SK-N-SH (cell line): ENCODE measurements around the gene SEPTIN10.

Experiments used
- CHD2 ChIP-seq: fragments of 150-350 bp; IDR thresholded peaks from 2 replicates; pipeline ENCODE4 v1.6.1; 2018; ENCODE audit warnings: low read length; ENCODE audit not compliant: partially characterized antibody
- CTCF ChIP-seq: fragments of 200-600 bp; sonication (generic); IDR thresholded peaks from 2 replicates; pipeline ENCODE4 v1.6.1; 2017; ENCODE audit warnings: antibody characterized with exemption, mild to moderate bottlenecking, moderate library complexity
- EP300 ChIP-seq, 2 experiments: IDR thresholded peaks; 2 replicates each; pipeline versions ENCODE4 v1.4.0 to v1.6.1; 2012; ENCODE audit warnings: borderline replicate concordance in 1 of 2, low read depth in 1 of 2, low read length in 1 of 2
- GATA2 ChIP-seq: sonication (generic); formaldehyde crosslinking; IDR thresholded peaks from 2 replicates; pipeline ENCODE4 v1.5.0; 2020; ENCODE audit warnings: mild to moderate bottlenecking, missing genetic modification reagents
- NFIC ChIP-seq: IDR thresholded peaks from 2 replicates; pipeline ENCODE4 v1.4.0; 2012; ENCODE audit warnings: borderline replicate concordance
- POLR2AphosphoS5 ChIP-seq: IDR thresholded peaks from 2 replicates; pipeline ENCODE4 v1.6.1; 2012; ENCODE audit warnings: low read depth, low read length
- REST ChIP-seq: IDR thresholded peaks from 2 replicates; pipeline ENCODE4 v1.6.1; 2012; ENCODE audit warnings: mild to moderate bottlenecking, low read depth, low read length, moderate library complexity
- RFX5 ChIP-seq: IDR thresholded peaks from 2 replicates; pipeline ENCODE4 v1.6.1; 2012; ENCODE audit warnings: mild to moderate bottlenecking, improper control_type of control experiment, low read length
- SMC3 ChIP-seq: IDR thresholded peaks from 2 replicates; pipeline ENCODE4 v1.6.1; 2012; ENCODE audit warnings: low read depth, low read length, improper control_type of control experiment
- TAF1 ChIP-seq: IDR thresholded peaks from 2 replicates; pipeline ENCODE4 v1.6.1; 2012; ENCODE audit warnings: low read depth, mild to moderate bottlenecking, low read length, moderate library complexity, borderline replicate concordance
- TCF12 ChIP-seq: IDR thresholded peaks from 2 replicates; pipeline ENCODE4 v1.4.0; 2012
- YY1 ChIP-seq: IDR thresholded peaks from 2 replicates; pipeline ENCODE4 v1.4.0; 2012; ENCODE audit warnings: low read depth, mild to moderate bottlenecking
- TF ChIP-seq, protein P1 (sequence below): IDR thresholded peaks from 2 replicates; pipeline ENCODE4 v1.4.0; 2012; ENCODE audit warnings: low read depth, borderline replicate concordance

- TF ChIP-seq CTCF (no peak), EP300 (IDR thresholded peaks at IDR 0.05; ENCODE audit: borderline replicate concordance in 1 of 2, low read depth in 1 of 2, low read length in 1 of 2) (no peak), GATA2 (CRISPR knock-in tag) (no peak), TCF12 (no peak), RFX5 (no peak), REST (no peak), NFIC (no peak), TAF1 (no peak), YY1 (no peak), SMC3 (no peak), POLR2AphosphoS5 (no peak), CHD2 (no peak)
- TF ChIP-seq, protein P1, sequence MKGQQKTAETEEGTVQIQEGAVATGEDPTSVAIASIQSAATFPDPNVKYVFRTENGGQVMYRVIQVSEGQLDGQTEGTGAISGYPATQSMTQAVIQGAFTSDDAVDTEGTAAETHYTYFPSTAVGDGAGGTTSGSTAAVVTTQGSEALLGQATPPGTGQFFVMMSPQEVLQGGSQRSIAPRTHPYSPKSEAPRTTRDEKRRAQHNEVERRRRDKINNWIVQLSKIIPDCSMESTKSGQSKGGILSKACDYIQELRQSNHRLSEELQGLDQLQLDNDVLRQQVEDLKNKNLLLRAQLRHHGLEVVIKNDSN: no peak
Observed at GRCh38 chr2:109623923-109624322, 10.2 kb upstream of the SEPTIN10 start.
